ENCODE data around the gene ZNHIT6.

GRCh38 chr1:85650645-85651044 is 57.6 kb downstream of the ZNHIT6 start:
- TF ChIP-seq CTCF (IDR thresholded peaks at IDR 0.05) (no peak), POLR2AphosphoS5 (IDR thresholded peaks at IDR 0.05; ENCODE audit: low read depth, low read length) (no peak), REST (IDR thresholded peaks at IDR 0.05; ENCODE audit: insufficient read depth in 1 of 2, low read depth in 2 of 2, low read length in 1 of 2) (no peak), SIN3A (IDR thresholded peaks at IDR 0.05; ENCODE audit: borderline replicate concordance, insufficient read depth, low read depth, low read length) (no peak), TCF7L2 (IDR thresholded peaks at IDR 0.05; ENCODE audit: low read depth, low read length) (no peak)
